ENCODE data around the gene TBXAS1.

- TF ChIP-seq POLR2A (IDR thresholded peaks at IDR 0.05; ENCODE audit: low read length) (no peak), GATA1 (IDR thresholded peaks at IDR 0.05; ENCODE audit: low read depth, low read length) (no peak)
These were observed 31.2 kb downstream of the TBXAS1 start for GRCh38 chr7:139860090-139860775.

Data from erythroblast (primary cell).